Mesothelial cell of epicardium (in vitro differentiated cells): ENCODE data around the gene DNAJC16. TPM values are rescaled to one million over a fixed set of nuclear protein-coding genes. Genes with fewer than 3 reads are reported as not detected.
A peak's percentile ranks its signal among the peaks of the same experiment; 100 is the strongest.

Experiments
- DNase-seq, 2 experiments: peaks; one replicate each; pipeline ENCODE4 v3.0.0; 2021; ENCODE audit warnings: low spot score in 2 of 2; ENCODE audit not compliant: unreplicated experiment in 2 of 2
- H3K27ac Mint-ChIP-seq: 2 replicates; pipeline ENCODE4 v1.8.0; 2021; ENCODE audit warnings: mixed read lengths
- H3K27me3 Mint-ChIP-seq: 2 replicates; pipeline ENCODE4 v1.8.0; 2021; ENCODE audit warnings: low read depth, mixed read lengths
- H3K36me3 Mint-ChIP-seq: 2 replicates; pipeline ENCODE4 v1.8.0; 2021; ENCODE audit warnings: mixed read lengths
- H3K4me1 Mint-ChIP-seq: 2 replicates; pipeline ENCODE4 v1.8.0; 2021; ENCODE audit warnings: mixed read lengths
- H3K4me3 Mint-ChIP-seq: 2 replicates; pipeline ENCODE4 v1.8.0; 2021; ENCODE audit warnings: mild to moderate bottlenecking, moderate library complexity, mixed read lengths
- H3K9me3 Mint-ChIP-seq: 2 replicates; pipeline ENCODE4 v1.8.0; 2021; ENCODE audit warnings: mixed read lengths
- total RNA-seq: library from RNA; stranded (reverse); gene quantifications from 3 replicates; pipeline ENCODE4 v1.2.1, GENCODE V29; 2021
- TF ChIP-seq, protein P1 (sequence below): fragments of 200-600 bp; sonication (generic); IDR thresholded peaks from one replicate; pipeline ENCODE4 v1.5.0; 2021; ENCODE audit warnings: antibody characterized with exemption; ENCODE audit not compliant: unreplicated experiment

DNAJC16 gene
- total RNA-seq, 1 donor from 2014 or later, result 24.7 TPM

GRCh38 chr1:15492596-15492995 lies 34.1 kb upstream of the DNAJC16 start:
- TF ChIP-seq, protein P1, sequence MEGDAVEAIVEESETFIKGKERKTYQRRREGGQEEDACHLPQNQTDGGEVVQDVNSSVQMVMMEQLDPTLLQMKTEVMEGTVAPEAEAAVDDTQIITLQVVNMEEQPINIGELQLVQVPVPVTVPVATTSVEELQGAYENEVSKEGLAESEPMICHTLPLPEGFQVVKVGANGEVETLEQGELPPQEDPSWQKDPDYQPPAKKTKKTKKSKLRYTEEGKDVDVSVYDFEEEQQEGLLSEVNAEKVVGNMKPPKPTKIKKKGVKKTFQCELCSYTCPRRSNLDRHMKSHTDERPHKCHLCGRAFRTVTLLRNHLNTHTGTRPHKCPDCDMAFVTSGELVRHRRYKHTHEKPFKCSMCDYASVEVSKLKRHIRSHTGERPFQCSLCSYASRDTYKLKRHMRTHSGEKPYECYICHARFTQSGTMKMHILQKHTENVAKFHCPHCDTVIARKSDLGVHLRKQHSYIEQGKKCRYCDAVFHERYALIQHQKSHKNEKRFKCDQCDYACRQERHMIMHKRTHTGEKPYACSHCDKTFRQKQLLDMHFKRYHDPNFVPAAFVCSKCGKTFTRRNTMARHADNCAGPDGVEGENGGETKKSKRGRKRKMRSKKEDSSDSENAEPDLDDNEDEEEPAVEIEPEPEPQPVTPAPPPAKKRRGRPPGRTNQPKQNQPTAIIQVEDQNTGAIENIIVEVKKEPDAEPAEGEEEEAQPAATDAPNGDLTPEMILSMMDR, result no peak
- no peak for DNase-seq
- Mint-ChIP-seq H3K9me3 (peaks cover 3% of the 10 kb centered on the region), H3K27me3 (no peaks in the 10 kb centered on the region), H3K36me3 (peaks cover 41% of the 10 kb centered on the region), H3K27ac (no peak overlapping the region), H3K4me3 (no peak overlapping the region), H3K4me1 (no peaks in the 10 kb centered on the region)

DNA sequence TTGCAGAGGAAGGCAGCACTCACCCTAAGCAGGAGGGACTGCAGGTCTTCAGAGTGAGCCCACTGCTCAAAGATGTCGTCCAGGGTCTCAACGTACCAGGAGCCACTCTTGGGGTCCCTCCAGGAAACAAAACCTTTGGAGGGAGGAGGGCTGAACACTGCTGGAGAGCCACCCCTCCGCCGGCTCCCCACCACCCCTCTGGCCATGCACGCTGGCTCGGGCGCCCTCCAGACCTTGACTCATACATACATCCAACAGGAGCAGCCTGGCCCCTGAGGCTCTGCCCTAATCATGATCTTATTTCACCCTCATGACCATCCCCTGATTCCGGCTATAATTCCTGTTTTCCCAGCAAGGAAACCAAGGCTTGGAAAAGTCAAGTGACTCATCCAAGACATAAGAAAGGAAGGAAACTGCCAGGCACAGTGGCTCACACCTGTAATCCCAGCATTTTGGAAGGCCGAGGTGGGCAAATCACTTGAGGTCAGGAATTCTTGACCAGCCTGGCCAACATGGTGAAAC lies 32.7 kb upstream of the DNAJC16 start:
- Mint-ChIP-seq H3K9me3 (peaks cover 3% of the 10 kb centered on the region), H3K27me3 (no peaks in the 10 kb centered on the region), H3K4me3 (no peak overlapping the region), H3K27ac (no peak overlapping the region), H3K4me1 (no peaks in the 10 kb centered on the region), H3K36me3 (peaks cover 45% of the 10 kb centered on the region)
- DNase-seq, result no peak
- TF ChIP-seq, protein P1, result no peak

DNA sequence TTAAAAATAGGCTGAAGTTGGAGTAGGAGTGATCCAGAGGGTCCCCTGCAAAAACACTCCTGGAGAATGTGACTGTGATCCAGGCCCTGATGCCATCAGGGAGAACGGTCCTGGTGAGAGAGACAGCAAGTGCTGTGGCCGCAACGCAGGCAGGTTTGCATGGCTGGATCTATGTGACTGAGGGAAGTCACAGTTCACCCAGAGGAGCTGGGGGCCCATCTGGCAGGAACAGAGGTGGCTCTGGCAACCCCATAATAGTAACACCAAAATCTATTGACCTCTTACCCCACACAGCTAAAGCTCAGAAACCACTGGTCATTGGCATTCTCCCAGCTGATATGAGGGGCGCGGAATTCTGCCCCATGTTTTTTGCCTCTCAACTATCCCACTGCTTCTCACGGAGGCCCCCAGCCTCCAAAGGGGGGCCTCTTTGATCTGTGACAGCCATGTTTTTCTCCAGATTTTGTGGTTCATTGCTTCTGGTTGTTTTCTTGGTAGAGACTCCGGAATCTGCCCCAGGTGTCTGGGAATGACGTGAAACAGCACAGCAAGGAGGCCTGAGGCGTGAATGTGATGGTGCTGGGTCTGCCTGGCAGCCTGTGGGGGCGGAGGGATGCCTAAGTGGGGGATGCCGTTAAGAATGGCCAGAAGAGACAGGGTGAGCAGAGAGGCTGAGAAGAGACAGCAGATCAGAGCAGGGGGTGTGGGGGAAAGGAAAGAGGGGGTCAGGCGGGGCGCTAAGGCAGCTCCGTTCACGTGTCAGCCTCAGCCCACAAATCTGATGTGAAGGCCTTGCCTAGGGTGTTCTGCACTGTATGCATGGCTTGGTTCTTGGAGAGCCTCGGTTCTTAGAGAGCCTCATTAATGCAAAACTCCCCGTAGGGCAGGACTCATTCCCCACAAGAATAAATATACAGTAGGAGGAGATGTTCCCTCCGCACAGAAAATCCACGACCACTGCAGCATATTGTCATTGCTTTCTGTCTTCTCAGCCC lies 26.2 kb upstream of the DNAJC16 start:
- TF ChIP-seq, protein P1, result no peak
- H3K36me3 Mint-ChIP-seq, result peaks cover 21% of the 10 kb centered on the region
- no peaks in the 10 kb centered on the region for H3K27me3 Mint-ChIP-seq
- H3K9me3 Mint-ChIP-seq, result no peaks in the 10 kb centered on the region
- no peak for DNase-seq
- H3K27ac Mint-ChIP-seq, result peak overlapping the region; percentile 43
- H3K4me1 Mint-ChIP-seq, result peaks cover 8% of the 10 kb centered on the region
- H3K4me3 Mint-ChIP-seq, result no peak overlapping the region

DNA sequence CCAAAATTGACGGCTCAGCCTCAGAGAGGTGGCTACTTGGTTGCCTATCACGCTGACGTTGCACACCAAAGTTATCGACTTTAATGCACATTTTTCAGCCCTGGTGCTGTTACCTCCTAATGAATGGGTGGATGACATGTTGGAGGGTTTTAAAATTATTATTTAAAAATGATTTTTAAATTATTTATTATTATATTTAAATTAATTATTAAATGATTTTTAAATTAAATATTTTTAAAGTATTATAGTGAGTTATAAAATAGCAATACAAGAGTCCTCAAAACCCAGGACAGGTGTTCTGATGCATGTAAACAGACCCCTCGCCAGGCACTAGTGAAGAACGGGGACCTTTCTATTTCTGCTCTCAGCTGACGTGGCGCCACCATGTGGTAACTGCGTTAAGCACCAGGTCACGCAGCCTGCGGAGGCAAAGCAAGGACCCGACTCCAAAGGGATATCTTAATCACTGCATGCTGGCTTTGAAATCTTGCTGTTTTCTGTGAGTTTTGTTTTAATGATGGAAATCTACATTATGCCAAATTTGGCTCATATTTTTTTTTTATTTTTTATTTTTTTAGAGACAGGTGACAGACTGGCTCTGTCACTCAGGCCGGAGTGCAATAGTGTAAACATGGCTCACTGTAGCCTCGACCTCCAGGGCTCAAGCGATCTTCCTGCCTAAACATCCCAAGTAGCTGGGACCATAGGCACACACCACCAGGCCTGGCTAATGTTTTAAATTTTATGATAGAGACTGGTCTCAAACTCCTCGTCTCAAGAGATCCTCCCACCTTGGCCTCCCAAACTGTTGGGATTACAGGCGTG lies 25.2 kb upstream of the DNAJC16 start:
- H3K4me3 Mint-ChIP-seq, result no peak overlapping the region
- no peaks in the 10 kb centered on the region for H3K9me3 Mint-ChIP-seq
- peak; percentile 42 to 61 for DNase-seq
- H3K4me1 Mint-ChIP-seq, result peaks cover 8% of the 10 kb centered on the region
- peaks cover 12% of the 10 kb centered on the region for H3K36me3 Mint-ChIP-seq
- no peaks in the 10 kb centered on the region for H3K27me3 Mint-ChIP-seq
- TF ChIP-seq, protein P1, result peak; percentile 69
- H3K27ac Mint-ChIP-seq, result no peak overlapping the region

DNA sequence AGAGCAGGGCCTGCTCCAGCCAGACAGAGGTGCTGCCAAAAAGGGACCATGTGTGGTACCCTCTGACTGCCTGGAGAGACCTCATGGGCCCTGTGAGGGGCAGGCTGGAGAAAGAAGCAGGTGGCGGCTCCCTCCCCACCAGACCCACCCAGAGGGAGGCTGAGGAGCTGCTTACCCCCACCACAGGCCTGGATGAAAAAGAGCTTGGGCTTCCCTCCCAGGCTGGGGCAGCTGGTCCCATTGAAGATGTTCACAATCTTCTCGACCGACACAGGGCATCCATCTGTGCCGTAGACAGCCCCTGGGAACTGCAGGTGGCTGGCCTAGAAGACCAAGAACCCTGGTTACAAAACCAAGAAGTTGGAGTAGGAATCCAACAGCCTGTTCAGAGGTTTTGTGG lies 22.2 kb upstream of the DNAJC16 start:
- TF ChIP-seq, protein P1, result no peak
- H3K4me3 Mint-ChIP-seq, result no peak overlapping the region
- H3K27ac Mint-ChIP-seq, result no peak overlapping the region
- peaks cover 8% of the 10 kb centered on the region for H3K4me1 Mint-ChIP-seq
- H3K27me3 Mint-ChIP-seq, result no peaks in the 10 kb centered on the region
- H3K36me3 Mint-ChIP-seq, result peaks cover 11% of the 10 kb centered on the region
- no peak for DNase-seq
- no peaks in the 10 kb centered on the region for H3K9me3 Mint-ChIP-seq
